ENCODE measurements around the gene CD163.

CD163 gene

DNA sequence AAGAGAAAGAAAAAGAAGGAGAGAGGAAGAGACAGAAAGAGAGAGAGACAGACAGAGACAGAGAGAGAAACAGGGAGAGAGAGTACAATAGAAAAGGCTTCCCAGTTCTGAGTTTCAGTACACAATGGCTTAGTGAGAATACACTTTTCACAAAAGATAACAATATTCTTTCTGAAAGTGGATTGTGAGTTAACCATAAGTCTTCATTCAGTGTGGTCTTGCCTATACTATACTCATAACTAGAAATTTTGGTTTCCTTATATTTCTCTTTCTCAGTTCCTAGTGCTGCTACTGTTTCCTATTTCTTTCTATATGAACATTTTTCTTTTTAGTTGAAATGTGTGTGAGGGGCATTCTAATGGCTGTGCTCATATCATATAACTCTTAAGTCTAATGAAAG, 68.9 kb downstream of the CD163 start:
- Histone ChIP-seq H3K36me3 (ENCODE audit: control insufficient read depth in 5 of 5, insufficient read depth in 5 of 5, low read length in 5 of 5) (no peaks in the 10 kb centered on the region), H3K27ac (ENCODE audit: low read depth, low read length) (no peak overlapping the region), H3K9me3 (ENCODE audit: control insufficient read depth in 5 of 5, low read length in 5 of 5) (peaks cover 0 to 3% (median 0%) of the 10 kb centered on the region in 5 donors), H3K4me3 (ENCODE audit: low read depth in 1 of 5, low read length in 5 of 5) (no peak overlapping the region), H3K9ac (ENCODE audit: low read length in 5 of 5) (no peak overlapping the region), H3K27me3 (ENCODE audit: control insufficient read depth in 5 of 5, insufficient read depth in 4 of 5, low read length in 5 of 5) (no peaks in the 10 kb centered on the region), H3K4me1 (ENCODE audit: control insufficient read depth in 5 of 5, insufficient read depth in 5 of 5, low read length in 5 of 5) (peaks cover 0 to 3% (median 0%) of the 10 kb centered on the region in 5 donors)

DNA sequence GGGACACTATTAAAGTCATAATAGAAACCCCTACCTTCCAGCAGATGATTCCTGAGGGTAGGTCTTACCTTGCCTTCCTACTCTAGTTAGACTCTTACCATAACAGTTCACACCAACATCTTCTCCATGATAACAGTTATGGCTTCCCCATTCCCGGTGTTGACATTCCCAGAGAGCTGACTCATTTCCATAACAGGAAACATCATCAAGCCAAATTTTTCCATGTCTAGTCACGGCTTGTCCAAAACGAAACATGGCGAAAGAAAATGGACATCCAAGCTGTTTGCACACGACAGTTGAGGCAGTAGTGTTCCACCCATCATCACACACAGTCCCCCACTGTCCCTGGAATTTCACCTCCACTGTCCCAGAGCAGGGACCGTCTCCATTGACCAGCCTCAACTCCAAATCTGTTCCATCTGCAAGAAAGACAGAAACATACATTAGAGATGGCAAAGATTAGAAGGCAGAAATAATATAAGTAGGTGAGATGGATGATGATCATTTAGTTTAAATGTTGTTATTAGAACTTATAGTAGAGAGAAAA, 70.2 kb downstream of the CD163 start:
- no peaks in the 10 kb centered on the region for H3K27me3 ChIP-seq (ENCODE audit: control insufficient read depth in 5 of 5, insufficient read depth in 4 of 5, low read length in 5 of 5)
- H3K4me3 ChIP-seq (ENCODE audit: low read depth in 1 of 5, low read length in 5 of 5) = no peak overlapping the region
- H3K36me3 ChIP-seq (ENCODE audit: control insufficient read depth in 5 of 5, insufficient read depth in 5 of 5, low read length in 5 of 5) = no peaks in the 10 kb centered on the region
- H3K27ac ChIP-seq (ENCODE audit: low read depth, low read length) = no peak overlapping the region
- no peaks in the 10 kb centered on the region for H3K4me1 ChIP-seq (ENCODE audit: control insufficient read depth in 5 of 5, insufficient read depth in 5 of 5, low read length in 5 of 5)
- no peaks in the 10 kb centered on the region for H3K9me3 ChIP-seq (ENCODE audit: control insufficient read depth in 5 of 5, low read length in 5 of 5)
- no peak overlapping the region for H3K9ac ChIP-seq (ENCODE audit: low read length in 5 of 5)

DNA sequence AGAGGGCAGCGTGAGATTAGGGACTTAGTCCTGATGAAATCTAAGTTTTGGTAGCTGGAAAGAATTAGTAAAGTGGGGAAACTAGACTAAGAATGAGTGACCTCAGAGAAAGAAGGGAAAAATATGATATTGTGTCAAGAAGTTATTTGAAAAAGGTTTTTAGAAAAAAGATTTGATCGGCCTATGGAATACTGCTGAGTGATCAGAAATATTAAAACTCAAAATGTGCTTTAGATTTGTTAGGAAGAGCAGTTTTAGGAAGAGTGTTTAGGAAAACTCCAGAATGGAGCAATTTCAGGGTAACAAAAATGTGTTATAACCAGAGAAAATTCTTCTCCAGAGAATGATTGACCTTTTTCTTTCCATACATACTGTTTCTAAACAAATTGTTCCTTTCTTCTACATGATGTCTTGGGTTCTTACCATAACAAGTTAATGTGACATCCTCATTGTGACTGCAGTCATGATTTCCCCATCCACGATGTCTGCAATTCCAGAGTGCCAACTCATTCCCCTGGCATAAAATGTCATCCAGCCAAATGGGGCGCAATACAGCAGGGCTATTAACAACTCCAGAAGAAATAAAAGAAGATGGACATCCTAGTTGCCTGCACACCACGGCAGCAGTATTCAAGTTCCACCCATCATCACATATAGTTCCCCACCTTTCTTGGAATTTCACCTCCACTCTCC, 71.4 kb downstream of the CD163 start:
- Histone ChIP-seq H3K4me1 (ENCODE audit: control insufficient read depth in 5 of 5, insufficient read depth in 5 of 5, low read length in 5 of 5) (no peaks in the 10 kb centered on the region), H3K9ac (ENCODE audit: low read length in 5 of 5) (no peak overlapping the region), H3K36me3 (ENCODE audit: control insufficient read depth in 5 of 5, insufficient read depth in 5 of 5, low read length in 5 of 5) (no peaks in the 10 kb centered on the region), H3K9me3 (ENCODE audit: control insufficient read depth in 5 of 5, low read length in 5 of 5) (no peaks in the 10 kb centered on the region), H3K27ac (ENCODE audit: low read depth, low read length) (no peak overlapping the region), H3K27me3 (ENCODE audit: control insufficient read depth in 5 of 5, insufficient read depth in 4 of 5, low read length in 5 of 5) (no peaks in the 10 kb centered on the region), H3K4me3 (ENCODE audit: low read depth in 1 of 5, low read length in 5 of 5) (no peak overlapping the region)
